MCF 10A (cell line): ENCODE measurements around the gene PICK1. TPM values are rescaled to one million over a fixed set of nuclear protein-coding genes. Genes with fewer than 3 reads are reported as not detected.
A peak's percentile ranks its signal among the peaks of the same experiment; 100 is the strongest.

Source experiments
- BruUV-seq: library from RNA; stranded (reverse); fragments of 400-500 nt; replicated peaks from 2 replicates; lab custom pipeline; 2021; lab: Mats Ljungman, UMichigan
- CTCF ChIA-PET: fragments of 300-600 bp; sonication (Branson Sonifier 250); formaldehyde crosslinking; extraction: SDS; loops from one replicate; lab custom pipeline; 2021; ENCODE audit warnings: antibody characterized with exemption, inconsistent platforms; lab: Yijun Ruan, JAX
- POLR2A ChIA-PET: fragments of 300-600, 350-650 bp; sonication (Branson Sonifier 250); formaldehyde crosslinking; extraction: SDS; loops from one replicate; lab custom pipeline; 2020; ENCODE audit warnings: antibody characterized with exemption, inconsistent platforms; lab: Yijun Ruan, JAX
- DNase-seq: peaks from one replicate; pipeline ENCODE4 v3.0.0-alpha.2; 2018; ENCODE audit not compliant: unreplicated experiment
- H3K27ac Mint-ChIP-seq: one replicate; pipeline ENCODE4 v1.8.0; 2022; ENCODE audit warnings: mild to moderate bottlenecking, low read depth, mixed read lengths; ENCODE audit not compliant: unreplicated experiment
- H3K27me3 Mint-ChIP-seq: one replicate; pipeline ENCODE4 v1.8.0; 2022; ENCODE audit warnings: mixed read lengths; ENCODE audit not compliant: insufficient read depth, unreplicated experiment
- H3K36me3 Mint-ChIP-seq: one replicate; pipeline ENCODE4 v1.8.0; 2022; ENCODE audit warnings: mild to moderate bottlenecking, moderate library complexity, mixed read lengths; ENCODE audit not compliant: insufficient read depth, unreplicated experiment
- H3K4me1 Mint-ChIP-seq: one replicate; pipeline ENCODE4 v1.8.0; 2022; ENCODE audit warnings: mixed read lengths; ENCODE audit not compliant: insufficient read depth, unreplicated experiment
- H3K4me3 Mint-ChIP-seq: one replicate; pipeline ENCODE4 v1.8.0; 2022; ENCODE audit warnings: mild to moderate bottlenecking, moderate library complexity, mixed read lengths; ENCODE audit not compliant: unreplicated experiment
- H3K9me3 Mint-ChIP-seq: one replicate; pipeline ENCODE4 v1.8.0; 2022; ENCODE audit warnings: mixed read lengths; ENCODE audit not compliant: unreplicated experiment
- CTCF ChIP-seq: fragments of 200-600 bp; IDR thresholded peaks from one replicate; pipeline ENCODE4 v1.8.0; 2022; ENCODE audit warnings: antibody characterized with exemption, mild to moderate bottlenecking; ENCODE audit not compliant: unreplicated experiment
- intact Hi-C: fragments of 100-400 bp; cut with micrococcal nuclease; formaldehyde crosslinking; loops from 2 replicates; pipeline ENCODE4 v1.14.1; 2022
- total RNA-seq: library from RNA; stranded (reverse); gene quantifications from 2 replicates; pipeline ENCODE4 v1.2.3, GENCODE V29; 2022

The PICK1 gene
- total RNA-seq, 1 experiment from 2014 or later = 40.6 TPM

DNA sequence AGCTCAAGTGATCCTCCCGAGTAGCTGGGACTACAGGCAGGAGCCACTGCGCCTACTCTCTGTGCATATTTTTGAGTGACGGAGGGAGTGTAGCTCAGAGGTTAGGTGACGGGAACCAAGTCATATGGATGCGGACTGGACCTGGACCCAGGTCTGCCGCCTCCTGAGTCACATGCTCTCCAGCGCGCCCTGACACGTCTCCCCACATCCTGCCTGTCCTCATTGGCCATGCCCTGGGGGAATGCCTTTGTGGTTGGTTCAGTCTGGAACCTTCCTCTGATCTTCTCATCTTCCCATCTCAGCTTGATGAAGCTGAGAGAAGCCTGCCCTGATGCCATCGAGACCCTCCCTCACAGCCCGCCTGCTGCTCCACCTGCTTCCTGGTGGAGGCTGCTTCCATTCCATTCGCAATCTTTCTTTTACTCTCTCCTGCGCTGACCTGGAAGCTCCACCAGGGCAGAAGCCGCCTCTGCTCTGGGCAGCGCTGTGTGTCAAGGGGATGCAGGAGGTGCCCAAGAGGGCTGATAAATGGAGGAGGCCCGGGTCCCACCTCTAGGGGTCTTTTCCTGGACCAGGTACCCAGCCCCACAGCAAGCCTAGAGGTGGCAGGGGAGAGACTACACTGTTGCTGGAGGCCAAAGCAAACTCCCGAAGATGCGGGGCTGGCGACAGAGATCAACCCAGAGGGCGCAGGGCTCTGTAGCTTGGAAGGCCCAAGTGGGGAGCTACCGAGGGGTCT, 67.2 kb downstream of the PICK1 start:
- no TSS peak for BruUV-seq
- ChIA-PET POLR2A (interaction anchor here (1.8 kb wide), 1 partner anchor 10 kb away, joined by 4 read pairs; no protein-coding TSS in a partner anchor), CTCF (interaction anchor here (0.6 to 2.2 kb wide), 2 partner anchors 10 to 262 kb away, joined by 3 to 14 read pairs; no protein-coding TSS in a partner anchor)
- intact Hi-C loops = no loop called here
- peak; percentile 28 for TF ChIP-seq CTCF
- no peaks in the 10 kb centered on the region for H3K9me3 Mint-ChIP-seq
- H3K36me3 Mint-ChIP-seq = peaks cover 12% of the 10 kb centered on the region
- H3K4me1 Mint-ChIP-seq = peaks cover 6% of the 10 kb centered on the region
- DNase-seq = peak; percentile 90
- no peak overlapping the region for H3K4me3 Mint-ChIP-seq
- H3K27ac Mint-ChIP-seq = no peak overlapping the region
- H3K27me3 Mint-ChIP-seq = no peaks in the 10 kb centered on the region

GRCh38 chr22:38125038-38125610, 67.9 kb downstream of the PICK1 start:
- no peaks in the 10 kb centered on the region for H3K9me3 Mint-ChIP-seq
- H3K27me3 Mint-ChIP-seq = no peaks in the 10 kb centered on the region
- H3K36me3 Mint-ChIP-seq = peaks cover 12% of the 10 kb centered on the region
- peaks cover 6% of the 10 kb centered on the region for H3K4me1 Mint-ChIP-seq
- TF ChIP-seq CTCF = no peak
- H3K4me3 Mint-ChIP-seq = no peak overlapping the region
- no peak overlapping the region for H3K27ac Mint-ChIP-seq
- intact Hi-C loops = no loop called here
- BruUV-seq = no TSS peak
- ChIA-PET POLR2A (interaction anchor here (0.6 to 1.8 kb wide), 2 partner anchors 9 to 62 kb away, joined by 3 to 4 read pairs; no protein-coding TSS in a partner anchor), CTCF (interaction anchor here (0.6 to 2.2 kb wide), 3 partner anchors 10 to 492 kb away, joined by 3 to 14 read pairs (median 3); no protein-coding TSS in a partner anchor)
- no peak for DNase-seq

Other genes starting within 250 kb of the PICK1 start
- gene GCAT, start 249.5 kb upstream of the PICK1 start, total RNA-seq = 21.5 and 32.8 TPM in 2 replicates
- 0.26 and 0.27 TPM in 2 replicates for gene GALR3, start 234.0 kb upstream of the PICK1 start, total RNA-seq
- 26.0 and 26.7 TPM in 2 replicates for gene ANKRD54, start 213.1 kb upstream of the PICK1 start, total RNA-seq
- 395 and 505 TPM in 2 replicates for gene EIF3L, start 208.0 kb upstream of the PICK1 start, total RNA-seq
- 164 and 165 TPM in 2 replicates for gene MICALL1, start 151.1 kb upstream of the PICK1 start, total RNA-seq
- not detected in 2 replicates for gene C22orf23, start 103.8 kb upstream of the PICK1 start, total RNA-seq
- gene POLR2F, start 103.7 kb upstream of the PICK1 start, total RNA-seq = 87.5 and 97.6 TPM in 2 replicates
- gene SOX10, start 72.8 kb upstream of the PICK1 start, total RNA-seq = not detected in 2 replicates
- gene SLC16A8, start 26.8 kb downstream of the PICK1 start, total RNA-seq = not detected in 2 replicates
- gene BAIAP2L2, start 53.3 kb downstream of the PICK1 start, total RNA-seq = 3.6 and 7.1 TPM in 2 replicates
- 37.5 and 40.3 TPM in 2 replicates for gene PLA2G6, start 124.4 kb downstream of the PICK1 start, total RNA-seq
- 54.7 and 71.4 TPM in 2 replicates for gene MAFF, start 144.6 kb downstream of the PICK1 start, total RNA-seq
- 58.7 and 69.1 TPM in 2 replicates for gene TMEM184B, start 215.6 kb downstream of the PICK1 start, total RNA-seq